Retina (tissue), 1 donor: ENCODE results near the gene PCDHB13.
"Not testable (repeated sequence)": the region's sequence is repeated elsewhere in the genome, so short reads cannot be mapped to it uniquely, and the experiment has no call there.

Experiments used
- DNase-seq: peaks from one replicate; pipeline ENCODE4 v3.0.0-alpha.2; 2016

The PCDHB13 gene

GRCh38 chr5:141208478-141208877 is 5.2 kb upstream of the PCDHB13 start, which contains the start of gene PCDHB12:
PCDHB12 (plus strand) TSS chr5:141208719; CDS start chr5:141208908, 189 bp downstream.
- DNase-seq, result no peak

- not testable (repeated sequence) for DNase-seq
Measured at GRCh38 chr5:141210281-141210680, 3.4 kb upstream of the PCDHB13 start.

- not testable (repeated sequence) for DNase-seq
Measured at GRCh38 chr5:141210849-141211248, 2.9 kb upstream of the PCDHB13 start.

- DNase-seq, result not testable (repeated sequence)
Measured at GRCh38 chr5:141214583-141214982, 864 bp downstream of the PCDHB13 start.

GRCh38 chr5:141215504-141215903 is 1.8 kb downstream of the PCDHB13 start:
- not testable (repeated sequence) for DNase-seq

- DNase-seq, result not testable (repeated sequence)
Measured at GRCh38 chr5:141216035-141216434, 2.3 kb downstream of the PCDHB13 start.

- DNase-seq, result peak; percentile 19
Measured at GRCh38 chr5:141223112-141223783, 9.5 kb downstream of the PCDHB13 start, which contains the start of gene PCDHB14. PCDHB14 (plus strand) TSS chr5:141223343; CDS start chr5:141223506, 163 bp downstream.

- DNase-seq, result not testable (repeated sequence)
Measured at GRCh38 chr5:141224844-141225243, 11.1 kb downstream of the PCDHB13 start.

- DNase-seq, result not testable (repeated sequence)
Measured at GRCh38 chr5:141225421-141225820, 11.7 kb downstream of the PCDHB13 start.

GRCh38 chr5:141234109-141234667 is 20.5 kb downstream of the PCDHB13 start:
- peak; percentile 24 for DNase-seq

- DNase-seq, result not testable (repeated sequence)
Measured at GRCh38 chr5:141235922-141236321, 22.2 kb downstream of the PCDHB13 start.

- DNase-seq, result no peak
Measured at GRCh38 chr5:141236516-141237313, 23.0 kb downstream of the PCDHB13 start.

GRCh38 chr5:141241496-141241895 is 27.8 kb downstream of the PCDHB13 start:
- no peak for DNase-seq

- peak; percentile 44 for DNase-seq
Measured at GRCh38 chr5:141245250-141245717, 31.6 kb downstream of the PCDHB13 start, which contains the start of gene PCDHB15. PCDHB15 (plus strand) TSS chr5:141245395; CDS start chr5:141245579, 184 bp downstream.

GRCh38 chr5:141246971-141247370 is 33.3 kb downstream of the PCDHB13 start:
- not testable (repeated sequence) for DNase-seq

GRCh38 chr5:141247434-141247833 is 33.7 kb downstream of the PCDHB13 start:
- DNase-seq, result not testable (repeated sequence)

- no peak for DNase-seq
Measured at GRCh38 chr5:141250576-141250975, 36.9 kb downstream of the PCDHB13 start.

GRCh38 chr5:141258464-141258863 is 44.7 kb downstream of the PCDHB13 start:
- no peak for DNase-seq

- no peak for DNase-seq
Measured at GRCh38 chr5:141258948-141259347, 45.2 kb downstream of the PCDHB13 start.

- no peak for DNase-seq
Measured at GRCh38 chr5:141260458-141261237, 46.9 kb downstream of the PCDHB13 start.

GRCh38 chr5:141261238-141261546 is 47.5 kb downstream of the PCDHB13 start:
- no peak for DNase-seq
